Sigmoid colon (tissue), 7 donors: ENCODE measurements around the gene MISP3. TPM values are rescaled to one million over a fixed set of nuclear protein-coding genes. Genes with fewer than 3 reads are reported as not detected.
"Not testable (repeated sequence)": the region's sequence is repeated elsewhere in the genome, so short reads cannot be mapped to it uniquely, and the experiment has no call there.

ENCODE experiments used
- DNase-seq: peaks from one replicate; pipeline ENCODE4 v3.0.0-alpha.2; 2019
- H3K27ac ChIP-seq, 4 donors: fragments of 200-600 bp; sonication (generic); one replicate each; pipeline ENCODE4 v1.5.1; 2016 to 2019; ENCODE audit warnings: mild to moderate bottlenecking in 1 of 4
- H3K27me3 ChIP-seq, 3 donors: fragments of 200-600 bp; sonication (generic); one replicate each; pipeline ENCODE4 v1.5.1; 2019; ENCODE audit warnings: mild to moderate bottlenecking in 1 of 3
- H3K36me3 ChIP-seq, 4 donors: fragments of 200-600 bp; sonication (generic); one replicate each; pipeline ENCODE4 v1.5.1; 2016 to 2019
- H3K4me1 ChIP-seq, 4 donors: fragments of 200-600 bp; sonication (generic); one replicate each; pipeline ENCODE4 v1.5.1; 2017 to 2019
- H3K4me3 ChIP-seq, 4 donors: fragments of 200-600 bp; sonication (generic); one replicate each; pipeline ENCODE4 v1.5.1; 2017 to 2019; ENCODE audit warnings: mild to moderate bottlenecking in 2 of 4, moderate library complexity in 1 of 4
- H3K9me3 ChIP-seq, 4 donors: fragments of 200-600 bp in 3 of 4; sonication (generic) in 3 of 4; one replicate each; pipeline versions ENCODE4 v1.5.1 to v1.6.1; 2013 to 2019
- CTCF ChIP-seq, 4 experiments: fragments of 450-650 bp in 3 of 4; fragments of 200-600 bp in 1 of 4; IDR thresholded peaks; one replicate each; pipeline ENCODE4 v1.5.1; 2016 to 2019; ENCODE audit warnings: antibody characterized with exemption in 4 of 4, mild to moderate bottlenecking in 3 of 4, moderate library complexity in 2 of 4
- EP300 ChIP-seq, 4 donors: sonication (generic); formaldehyde crosslinking; IDR thresholded peaks; one replicate each; pipeline ENCODE4 v1.6.1; 2017; ENCODE audit warnings: antibody characterized with exemption in 4 of 4
- POLR2A ChIP-seq, 2 donors: fragments of 450-650 bp; IDR thresholded peaks; one replicate each; pipeline ENCODE4 v1.6.1; 2016; ENCODE audit warnings: antibody characterized with exemption in 2 of 2, mild to moderate bottlenecking in 2 of 2, moderate library complexity in 2 of 2
- POLR2AphosphoS5 ChIP-seq, 4 donors: sonication (generic); formaldehyde crosslinking; IDR thresholded peaks; one replicate each; pipeline ENCODE4 v1.6.1; 2017; ENCODE audit warnings: antibody characterized with exemption in 4 of 4
- WGBS, 2 donors: extraction: QIAGEN DNeasy Blood & Tissue Kit; methylation state at CpG; one replicate each; pipeline ENCODE4 v1.1.7; 2013; 5-methylcytosine and 5-hydroxymethylcytosine counted together
- intact Hi-C: fragments of 100-400 bp; cut with DNase I; formaldehyde crosslinking; loops from one replicate; pipeline ENCODE4 v1.15.1; 2023
- polyA plus RNA-seq, 3 donors: library from polyadenylated mRNA; stranded (reverse); fragments of 200-250 nt; gene quantifications; one replicate each; pipeline ENCODE4 v1.2.3, GENCODE V29; 2013
- total RNA-seq, 4 donors: library from RNA; depleted of rRNA; stranded (reverse); fragments of >200 nt; gene quantifications; one replicate each; pipeline ENCODE4 v1.1.0, GENCODE V29; 2016
- donor health status: healthy with polysubstance abuse.
- donor health status: Bipolar disorder and iron deficiency.
- donor health status: healthy.

MISP3 gene
- total and polyA plus RNA-seq, 7 donors, result 1.4 to 26.4 (median 3.8) TPM

GRCh38 chr19:14028901-14029300, 43.7 kb upstream of the MISP3 start:
- no peak overlapping the region for H3K27ac ChIP-seq
- H3K4me1 ChIP-seq, result peaks cover 0 to 14% (median 12%) of the 10 kb centered on the region in 4 donors
- WGBS, 2 donors, result 80 to 87% methylated on average over 4 of the region's 4 CpGs
- H3K36me3 ChIP-seq, result no peaks in the 10 kb centered on the region
- no peaks in the 10 kb centered on the region for H3K9me3 ChIP-seq
- TF ChIP-seq POLR2AphosphoS5 (IDR thresholded peaks at IDR 0.05) (no peak), POLR2A (IDR thresholded peaks at IDR 0.05) (no peak), EP300 (IDR thresholded peaks at IDR 0.05) (no peak)
- intact Hi-C loops, result no loop called here
- peaks cover 0 to 33% (median 14%) of the 10 kb centered on the region in 3 donors for H3K27me3 ChIP-seq
- no peak for DNase-seq
- H3K4me3 ChIP-seq, result no peak overlapping the region

GRCh38 chr19:14030997-14031718, 41.4 kb upstream of the MISP3 start:
- peak overlapping the region in 3 of 4 donors; percentile 36 to 63 (median 42) for H3K27ac ChIP-seq
- no peaks in the 10 kb centered on the region for H3K9me3 ChIP-seq
- peaks cover 0 to 34% (median 14%) of the 10 kb centered on the region in 3 donors for H3K27me3 ChIP-seq
- peaks cover 0 to 14% (median 12%) of the 10 kb centered on the region in 4 donors for H3K4me1 ChIP-seq
- peak overlapping the region; percentile 38 to 60 (median 50) for H3K4me3 ChIP-seq
- 21 to 22% methylated on average over 20 of the region's 20 CpGs for WGBS, 2 donors
- no peak for TF ChIP-seq POLR2AphosphoS5 (IDR thresholded peaks at IDR 0.05)
- TF ChIP-seq EP300 (IDR thresholded peaks at IDR 0.05), result no peak
- TF ChIP-seq CTCF (IDR thresholded peaks at IDR 0.05), result no peak
- no peak for TF ChIP-seq POLR2A (IDR thresholded peaks at IDR 0.05)
- no peak for DNase-seq
- H3K36me3 ChIP-seq, result no peaks in the 10 kb centered on the region
- intact Hi-C loops, result no loop called here

- intact Hi-C loops, result no loop called here
- no peaks in the 10 kb centered on the region for H3K36me3 ChIP-seq
- peaks cover 0 to 14% (median 12%) of the 10 kb centered on the region in 4 donors for H3K4me1 ChIP-seq
- no peak for TF ChIP-seq POLR2A (IDR thresholded peaks at IDR 0.05)
- TF ChIP-seq CTCF (IDR thresholded peaks at IDR 0.05), result peak in 3 of 4 experiments; percentile 33 to 42 (median 38)
- no peak for TF ChIP-seq POLR2AphosphoS5 (IDR thresholded peaks at IDR 0.05)
- H3K4me3 ChIP-seq, result peak within 1 kb of the TSS; percentile 38 to 60 (median 50)
- peak within 1 kb of the TSS; percentile 36 to 63 (median 48) for H3K27ac ChIP-seq
- no peaks in the 10 kb centered on the region for H3K9me3 ChIP-seq
- WGBS, 2 donors, result 0 to 1% methylated on average over 63 of the region's 63 CpGs
- peak; percentile 69 for DNase-seq
- H3K27me3 ChIP-seq, result peaks cover 0 to 34% (median 14%) of the 10 kb centered on the region in 3 donors
These were observed 40.7 kb upstream of the MISP3 start, which contains the start of gene IL27RA for GRCh38 chr19:14031719-14032480. IL27RA (plus strand) TSS chr19:14031762; CDS start chr19:14031873, 111 bp downstream.

GRCh38 chr19:14033946-14034345, 38.6 kb upstream of the MISP3 start:
- no peak for DNase-seq
- 87 to 97% methylated on average over 2 of the region's 2 CpGs for WGBS, 2 donors
- H3K9me3 ChIP-seq, result no peaks in the 10 kb centered on the region
- peaks cover 0 to 28% (median 14%) of the 10 kb centered on the region in 3 donors for H3K27me3 ChIP-seq
- H3K27ac ChIP-seq, result no peak overlapping the region
- peaks cover 0 to 14% (median 12%) of the 10 kb centered on the region in 4 donors for H3K4me1 ChIP-seq
- H3K4me3 ChIP-seq, result no peak overlapping the region
- intact Hi-C loops, result no loop called here
- TF ChIP-seq POLR2AphosphoS5 (IDR thresholded peaks at IDR 0.05), result no peak
- no peak for TF ChIP-seq POLR2A (IDR thresholded peaks at IDR 0.05)
- TF ChIP-seq CTCF (IDR thresholded peaks at IDR 0.05), result no peak
- TF ChIP-seq EP300 (IDR thresholded peaks at IDR 0.05), result no peak
- H3K36me3 ChIP-seq, result no peaks in the 10 kb centered on the region

GRCh38 chr19:14035159-14035558, 37.4 kb upstream of the MISP3 start:
- peaks cover 0 to 28% (median 14%) of the 10 kb centered on the region in 3 donors for H3K27me3 ChIP-seq
- intact Hi-C loops, H3K36me3 ChIP-seq, DNase-seq, H3K4me3 ChIP-seq, H3K9me3 ChIP-seq, H3K27ac ChIP-seq: not testable (repeated sequence)
- H3K4me1 ChIP-seq, result peaks cover 0 to 14% (median 12%) of the 10 kb centered on the region in 4 donors
- WGBS, 2 donors, result 93 to 95% methylated on average over 12 of the region's 12 CpGs
